GM12878 (cell line): Measurements from ENCODE around the gene EIF1. TPM values are rescaled to one million over a fixed set of nuclear protein-coding genes. Genes with fewer than 3 reads are reported as not detected.

ENCODE experiments used
- BCL3 ChIP-seq: IDR thresholded peaks from 2 replicates; pipeline ENCODE4 v1.6.1; 2011; ENCODE audit warnings: borderline replicate concordance, low read depth, mild to moderate bottlenecking, moderate library complexity, low read length; ENCODE audit not compliant: insufficient read depth, poor library complexity, severe bottlenecking
- E2F8 ChIP-seq: fragments of 450-650 bp; IDR thresholded peaks from 2 replicates; pipeline ENCODE4 v1.6.1; 2018; ENCODE audit warnings: mild to moderate bottlenecking, low read depth, moderate library complexity; ENCODE audit not compliant: partially characterized antibody
- ESRRA ChIP-seq: IDR thresholded peaks from 2 replicates; pipeline ENCODE4 v1.6.1; 2012; ENCODE audit warnings: mild to moderate bottlenecking, low read length, improper control_type of control experiment
- FOXK2 ChIP-seq: fragments of 450-650 bp; IDR thresholded peaks from 2 replicates; pipeline ENCODE4 v1.6.1; 2017; ENCODE audit warnings: mild to moderate bottlenecking, moderate library complexity
- FOXM1 ChIP-seq: IDR thresholded peaks from 2 replicates; pipeline ENCODE4 v1.6.1; 2012; ENCODE audit warnings: low read depth, mild to moderate bottlenecking, inconsistent platforms, low read length, moderate library complexity
- IRF4 ChIP-seq: IDR thresholded peaks from 2 replicates; pipeline ENCODE4 v1.6.1; 2011; ENCODE audit warnings: low read depth, low read length
- KAT2A ChIP-seq: conservative IDR thresholded peaks from 2 replicates; pipeline ENCODE4 v1.6.1; 2011; ENCODE audit warnings: low read depth, low read length; ENCODE audit not compliant: control insufficient read depth
- MTA3 ChIP-seq: IDR thresholded peaks from 2 replicates; pipeline ENCODE4 v1.6.1; 2012; ENCODE audit warnings: low read length, inconsistent platforms, borderline replicate concordance
- MYB ChIP-seq: fragments of 150-350 bp; IDR thresholded peaks from 2 replicates; pipeline ENCODE4 v1.6.1; 2014; ENCODE audit warnings: mild to moderate bottlenecking, low read depth, low read length, borderline replicate concordance
- NRF1 ChIP-seq: conservative IDR thresholded peaks from 2 replicates; pipeline ENCODE4 v1.6.1; 2011; ENCODE audit warnings: mild to moderate bottlenecking, low read depth, low read length, improper control_type of control experiment
- RAD21 ChIP-seq: IDR thresholded peaks from 2 replicates; pipeline ENCODE4 v1.6.1; 2011; ENCODE audit warnings: mild to moderate bottlenecking, low read depth, low read length, moderate library complexity; ENCODE audit not compliant: insufficient read depth
- SIN3A ChIP-seq: IDR thresholded peaks from 2 replicates; pipeline ENCODE4 v1.6.1; 2012; ENCODE audit warnings: low read depth, low read length, improper control_type of control experiment
- SRF ChIP-seq, 2 experiments: IDR thresholded peaks; 2 replicates each; pipeline ENCODE4 v1.6.1; 2011; ENCODE audit warnings: low read depth in 2 of 2, low read length in 2 of 2, mild to moderate bottlenecking in 1 of 2, moderate library complexity in 1 of 2
- STAT1 ChIP-seq: fragments of 450-650 bp; conservative IDR thresholded peaks from 2 replicates; pipeline ENCODE4 v1.6.1; 2014; ENCODE audit warnings: antibody characterized with exemption, mild to moderate bottlenecking
- TCF12 ChIP-seq: IDR thresholded peaks from 2 replicates; pipeline ENCODE4 v1.6.1; 2011; ENCODE audit warnings: low read depth, mild to moderate bottlenecking, low read length
- ZNF274 ChIP-seq: IDR thresholded peaks from one replicate; pipeline ENCODE4 v1.8.0; 2011; ENCODE audit not compliant: insufficient read length, insufficient read depth
- ZNF384 ChIP-seq: IDR thresholded peaks from 2 replicates; pipeline ENCODE4 v1.6.1; 2012; ENCODE audit warnings: low read depth, mild to moderate bottlenecking, low read length, improper control_type of control experiment, borderline replicate concordance
- polyA plus RNA-seq, 11 experiments: library from polyadenylated mRNA; depleted of rRNA in 4 of 11; unstranded in 6 of 11; stranded (reverse) in 5 of 11; fragments of >200 nt; fragmentation: Nextera tagmentation in 4 of 11; fragmentation: Illumina TruSeq in 1 of 11; extraction: Ambion mirVana in 4 of 11; extraction: Trizol in 1 of 11; gene quantifications; 1 replicate in 1 of 11; 2 replicates in 10 of 11; pipeline versions ENCODE4 v1.2.1 to v1.2.3, GENCODE V29; 2011 to 2016; ENCODE audit warnings: inconsistent platforms in 2 of 11, missing spikeins in 2 of 11, low read depth in 1 of 11
- total RNA-seq, 4 experiments: library from RNA; depleted of rRNA in 3 of 4; stranded (reverse); fragments of >200 nt in 3 of 4; fragmentation: Illumina TruSeq in 1 of 4; extraction: Trizol in 1 of 4; gene quantifications; 2 replicates each; pipeline versions ENCODE4 v1.2.1 to v1.2.3, GENCODE V29; 2013 to 2021
- TF ChIP-seq, protein P1 (sequence below): IDR thresholded peaks from 2 replicates; pipeline ENCODE4 v1.6.1; 2012; ENCODE audit warnings: low read depth, low read length, improper control_type of control experiment
- TF ChIP-seq, protein P2 (sequence below): fragments of 450-650 bp; conservative IDR thresholded peaks from 2 replicates; pipeline ENCODE4 v1.6.1; 2017; ENCODE audit warnings: mild to moderate bottlenecking, moderate library complexity

Gene EIF1
- total and polyA plus RNA-seq, 10 of the 15 experiments (the other 5 are each of a cell fraction or from before 2014, with no cell fraction given): 39.4 to 815 (median 480) TPM

- no peak for TF ChIP-seq BCL3
- no peak for TF ChIP-seq MTA3
- no peak for TF ChIP-seq IRF4
- no peak; the same call in 1 of the 2 replicates for TF ChIP-seq FOXK2
- TF ChIP-seq RAD21: 0 out of 2 replicates have a peak, but pooled peaks have one; percentile 4
- no peak; the same call in 1 of the 2 replicates for TF ChIP-seq SIN3A
- no peak for TF ChIP-seq E2F8
- TF ChIP-seq ESRRA: no peak
- no peak for TF ChIP-seq NRF1
- TF ChIP-seq TCF12: no peak
- TF ChIP-seq, protein P1, sequence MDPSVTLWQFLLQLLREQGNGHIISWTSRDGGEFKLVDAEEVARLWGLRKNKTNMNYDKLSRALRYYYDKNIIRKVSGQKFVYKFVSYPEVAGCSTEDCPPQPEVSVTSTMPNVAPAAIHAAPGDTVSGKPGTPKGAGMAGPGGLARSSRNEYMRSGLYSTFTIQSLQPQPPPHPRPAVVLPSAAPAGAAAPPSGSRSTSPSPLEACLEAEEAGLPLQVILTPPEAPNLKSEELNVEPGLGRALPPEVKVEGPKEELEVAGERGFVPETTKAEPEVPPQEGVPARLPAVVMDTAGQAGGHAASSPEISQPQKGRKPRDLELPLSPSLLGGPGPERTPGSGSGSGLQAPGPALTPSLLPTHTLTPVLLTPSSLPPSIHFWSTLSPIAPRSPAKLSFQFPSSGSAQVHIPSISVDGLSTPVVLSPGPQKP: no peak
- TF ChIP-seq FOXM1: peak; percentile 29; the same call in 1 of the 2 replicates
- TF ChIP-seq ZNF384: no peak
- no peak for TF ChIP-seq KAT2A
- TF ChIP-seq STAT1: no peak
- TF ChIP-seq, protein P2, sequence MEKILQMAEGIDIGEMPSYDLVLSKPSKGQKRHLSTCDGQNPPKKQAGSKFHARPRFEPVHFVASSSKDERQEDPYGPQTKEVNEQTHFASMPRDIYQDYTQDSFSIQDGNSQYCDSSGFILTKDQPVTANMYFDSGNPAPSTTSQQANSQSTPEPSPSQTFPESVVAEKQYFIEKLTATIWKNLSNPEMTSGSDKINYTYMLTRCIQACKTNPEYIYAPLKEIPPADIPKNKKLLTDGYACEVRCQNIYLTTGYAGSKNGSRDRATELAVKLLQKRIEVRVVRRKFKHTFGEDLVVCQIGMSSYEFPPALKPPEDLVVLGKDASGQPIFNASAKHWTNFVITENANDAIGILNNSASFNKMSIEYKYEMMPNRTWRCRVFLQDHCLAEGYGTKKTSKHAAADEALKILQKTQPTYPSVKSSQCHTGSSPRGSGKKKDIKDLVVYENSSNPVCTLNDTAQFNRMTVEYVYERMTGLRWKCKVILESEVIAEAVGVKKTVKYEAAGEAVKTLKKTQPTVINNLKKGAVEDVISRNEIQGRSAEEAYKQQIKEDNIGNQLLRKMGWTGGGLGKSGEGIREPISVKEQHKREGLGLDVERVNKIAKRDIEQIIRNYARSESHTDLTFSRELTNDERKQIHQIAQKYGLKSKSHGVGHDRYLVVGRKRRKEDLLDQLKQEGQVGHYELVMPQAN: no peak
- no peak for TF ChIP-seq MYB
- TF ChIP-seq SRF (IDR thresholded peaks at IDR 0.05; ENCODE audit: low read depth in 2 of 2, low read length in 2 of 2): no peak
- TF ChIP-seq ZNF274: no peak
Observed at GRCh38 chr17:41687828-41688640, 651 bp upstream of the EIF1 start (continued).
